GM18907 (cell line): Measurements from ENCODE around the gene PPP2R5A.
"Not testable (repeated sequence)": the region's sequence is repeated elsewhere in the genome, so short reads cannot be mapped to it uniquely, and the experiment has no call there.

Experiments
- ATAC-seq: cut with Tn5 transposase; IDR thresholded peaks from one replicate; pipeline ENCODE4 v1.9.1; 2021; ENCODE audit warnings: mild to moderate bottlenecking, moderate library complexity; ENCODE audit not compliant: unreplicated experiment

PPP2R5A gene

DNA sequence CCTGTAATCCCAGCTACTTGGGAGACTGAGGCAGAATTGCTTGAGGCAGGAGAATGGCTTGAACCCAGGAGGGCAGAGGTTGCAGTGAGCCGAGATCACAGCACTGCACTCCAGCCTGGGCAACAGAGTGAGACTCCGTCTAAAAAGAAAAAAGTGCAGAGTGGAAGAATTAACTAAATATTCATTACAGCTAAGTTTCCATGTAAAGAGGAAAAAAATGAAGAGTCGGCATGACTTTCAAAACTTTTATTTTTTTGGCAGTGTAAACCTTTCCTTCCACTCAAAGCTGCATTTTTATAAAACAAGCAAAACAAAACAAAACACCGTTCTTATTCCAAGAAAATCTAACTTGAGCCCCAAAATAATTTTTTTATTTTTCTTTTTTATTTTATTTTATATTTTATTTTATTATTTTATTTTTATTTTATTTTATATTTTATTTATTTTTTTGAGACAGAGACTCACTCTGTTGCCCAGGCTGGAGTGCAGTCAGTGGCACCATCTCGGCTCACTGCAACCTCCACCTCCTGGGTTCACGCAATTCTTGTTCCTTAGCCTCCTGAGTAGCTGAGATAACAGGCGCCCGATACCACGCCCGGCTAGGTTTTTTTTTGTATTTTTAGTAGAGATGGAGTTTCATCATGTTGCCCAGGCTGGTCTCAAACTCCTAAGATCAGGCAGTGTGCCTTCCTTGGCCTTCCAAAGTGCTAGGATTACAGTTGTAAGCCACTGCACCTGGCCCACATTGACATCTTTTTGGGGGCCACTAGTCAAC is 66.6 kb downstream of the PPP2R5A start:
- ATAC-seq = no peak

GRCh38 chr1:212353181-212353580 is 68.0 kb downstream of the PPP2R5A start:
- ATAC-seq = no peak

DNA sequence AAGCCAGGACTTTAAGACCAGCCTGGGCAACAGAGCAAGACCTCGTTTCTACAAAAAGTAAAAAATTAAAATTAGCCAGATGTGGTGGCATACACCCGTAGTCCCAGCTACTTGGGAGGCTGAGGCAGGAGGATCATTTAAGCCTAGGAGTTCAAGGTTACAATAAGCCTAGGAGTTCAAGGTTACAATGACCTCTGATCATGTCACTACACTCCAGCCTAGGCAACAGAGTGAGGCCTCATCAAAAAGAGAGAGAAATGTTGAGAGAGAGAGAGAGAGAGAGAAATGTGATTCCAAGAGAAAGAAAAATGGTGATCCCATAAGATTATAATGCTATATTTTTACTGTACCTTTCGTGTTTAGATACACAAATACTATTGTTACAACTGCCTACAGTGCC is 69.3 kb downstream of the PPP2R5A start:
- ATAC-seq = no peak

- ATAC-seq = no peak
These were observed 70.2 kb downstream of the PPP2R5A start for GRCh38 chr1:212355230-212355969.

DNA sequence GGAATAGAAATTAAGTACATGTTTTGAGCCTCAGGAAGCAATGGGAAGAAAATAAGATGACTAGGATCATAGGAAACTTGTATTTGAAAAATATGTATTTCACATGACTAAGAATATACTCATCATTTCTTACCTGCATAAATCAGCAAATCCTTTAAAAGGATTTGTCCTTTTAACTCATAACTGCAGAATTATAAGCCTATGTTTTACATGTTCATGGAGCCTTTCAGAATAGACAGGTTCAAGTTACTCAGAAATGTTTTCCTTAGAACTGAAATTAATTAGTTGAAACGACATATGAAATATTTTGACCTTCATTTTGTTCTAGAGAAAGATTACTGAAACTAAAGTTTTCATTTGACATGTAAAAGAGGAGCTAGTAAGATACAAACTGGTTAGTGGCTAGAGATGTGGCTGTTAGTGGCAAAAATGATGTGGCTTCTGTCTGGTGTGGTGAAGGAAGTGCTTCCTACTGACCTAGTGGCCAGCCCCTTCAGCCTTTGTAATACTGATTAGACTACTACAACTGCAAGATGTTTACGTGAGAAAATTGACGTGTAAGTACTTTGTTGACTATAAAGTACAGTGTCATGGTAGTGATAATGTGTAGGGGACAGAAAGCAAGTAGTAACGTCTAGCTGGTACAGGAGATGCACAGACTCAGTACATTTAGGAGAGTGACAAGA is 74.7 kb downstream of the PPP2R5A start:
- ATAC-seq = no peak

DNA sequence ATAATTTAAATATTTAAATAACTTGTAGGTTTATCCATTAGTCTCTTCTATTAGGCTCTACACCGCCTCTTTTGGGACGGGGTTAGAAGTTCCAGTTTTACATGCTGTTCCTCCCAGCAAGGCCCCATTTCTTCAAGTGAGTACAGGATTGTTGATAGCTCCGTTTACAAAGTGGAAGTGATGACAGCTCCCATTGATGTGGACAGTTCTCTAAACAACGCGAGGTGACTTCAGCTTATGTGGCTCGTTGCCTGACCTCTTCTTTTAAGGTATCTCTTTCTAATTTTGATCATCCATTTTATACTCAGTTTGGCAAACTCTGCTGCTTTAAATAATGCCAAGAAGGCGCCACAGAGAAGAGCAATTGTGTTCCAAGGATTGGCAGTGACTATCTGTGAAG is 79.8 kb downstream of the PPP2R5A start:
- ATAC-seq = no peak

- no peak for ATAC-seq
These were observed 81.7 kb downstream of the PPP2R5A start for GRCh38 chr1:212366901-212367300.

GRCh38 chr1:212367474-212368072 is 82.4 kb downstream of the PPP2R5A start:
- peak; percentile 9 for ATAC-seq

- peak; percentile 85 for ATAC-seq
These were observed 82.9 kb downstream of the PPP2R5A start for GRCh38 chr1:212368073-212368484.

DNA sequence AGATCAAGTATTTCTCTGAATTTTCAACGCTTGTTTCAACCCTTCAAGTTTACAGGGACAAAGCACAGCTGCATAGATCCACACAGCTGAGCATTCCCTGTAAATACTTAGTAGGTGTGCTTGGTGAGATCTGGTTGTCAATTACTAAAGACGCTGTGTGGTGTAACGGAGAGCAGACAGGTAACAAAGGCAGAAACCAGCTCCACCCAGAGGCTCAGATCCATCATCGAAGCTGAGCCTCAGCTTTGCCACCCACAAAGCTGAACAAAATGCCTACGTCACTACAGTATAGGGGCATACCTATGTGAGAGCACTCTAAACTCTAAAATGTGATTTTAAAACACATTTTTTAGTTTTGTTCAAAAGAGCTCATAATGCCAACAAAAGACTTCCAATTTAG is 90.8 kb downstream of the PPP2R5A start:
- no peak for ATAC-seq

GRCh38 chr1:212377644-212378043 is 92.4 kb downstream of the PPP2R5A start:
- ATAC-seq = no peak

- ATAC-seq = no peak
These were observed 94.2 kb downstream of the PPP2R5A start for GRCh38 chr1:212379366-212379765.

DNA sequence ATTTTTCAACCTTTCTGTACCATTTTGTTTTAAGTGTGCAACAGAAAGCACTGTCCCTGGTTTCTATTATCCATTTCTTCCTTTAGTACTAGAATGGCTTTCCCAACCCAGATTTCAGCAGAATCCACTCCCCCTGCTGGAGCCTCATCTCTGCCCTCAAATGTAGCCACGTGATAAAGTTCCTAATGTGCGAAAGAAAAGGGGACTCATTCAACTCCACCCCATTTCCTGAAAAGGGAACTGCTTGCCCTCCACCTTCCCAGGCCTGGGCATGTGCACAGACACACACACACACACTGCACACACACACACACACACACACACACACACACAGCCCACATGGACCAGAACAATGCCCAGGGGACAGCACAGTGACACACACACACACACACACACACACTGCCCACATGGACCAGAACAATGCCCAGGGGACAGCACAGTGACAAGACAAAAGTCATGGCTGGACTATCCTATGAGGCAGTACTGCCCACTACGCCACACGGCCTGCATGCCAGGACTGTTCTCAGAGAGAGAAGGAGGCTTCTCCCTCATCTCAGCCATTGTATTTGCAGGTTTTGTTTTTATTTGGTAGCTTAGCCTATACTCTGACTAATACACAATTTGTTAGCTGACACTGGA is 96.3 kb downstream of the PPP2R5A start:
- no peak for ATAC-seq

GRCh38 chr1:212386029-212386428 is 100.8 kb downstream of the PPP2R5A start:
- ATAC-seq = no peak

- ATAC-seq = no peak
These were observed 103.9 kb downstream of the PPP2R5A start for GRCh38 chr1:212388985-212389716.

DNA sequence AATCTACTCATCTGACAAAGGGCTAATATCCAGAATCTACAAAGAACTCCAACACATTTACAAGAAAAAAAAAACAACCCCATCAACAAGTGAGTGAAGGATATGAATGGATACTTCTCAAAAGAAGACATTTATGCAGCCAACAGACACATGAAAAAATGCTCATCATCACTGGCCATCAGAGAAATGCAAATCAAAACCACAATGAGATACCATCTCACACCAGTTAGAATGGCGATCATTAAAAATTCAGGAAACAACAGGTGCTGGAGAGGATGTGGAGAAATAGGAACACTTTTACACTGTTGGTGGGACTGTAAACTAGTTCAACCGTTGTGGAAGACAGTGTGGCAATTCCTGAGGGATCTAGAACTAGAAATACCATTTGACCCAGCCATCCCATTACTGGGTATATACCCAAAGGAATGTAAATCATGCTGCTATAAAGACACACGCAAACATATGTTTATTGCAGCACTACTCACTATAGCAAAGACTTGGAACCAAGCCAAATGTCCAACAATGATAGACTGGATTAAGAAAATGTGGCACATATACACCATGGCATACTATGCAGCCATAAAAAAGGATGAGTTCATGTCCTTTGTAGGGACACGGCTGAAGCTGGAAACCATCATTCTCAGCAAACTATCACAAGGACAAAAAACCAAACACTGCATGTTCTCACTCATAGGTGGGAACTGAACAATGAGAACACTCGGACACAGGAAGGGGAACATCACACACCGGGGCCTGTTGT is 110.6 kb downstream of the PPP2R5A start:
- ATAC-seq = not testable (repeated sequence)

DNA sequence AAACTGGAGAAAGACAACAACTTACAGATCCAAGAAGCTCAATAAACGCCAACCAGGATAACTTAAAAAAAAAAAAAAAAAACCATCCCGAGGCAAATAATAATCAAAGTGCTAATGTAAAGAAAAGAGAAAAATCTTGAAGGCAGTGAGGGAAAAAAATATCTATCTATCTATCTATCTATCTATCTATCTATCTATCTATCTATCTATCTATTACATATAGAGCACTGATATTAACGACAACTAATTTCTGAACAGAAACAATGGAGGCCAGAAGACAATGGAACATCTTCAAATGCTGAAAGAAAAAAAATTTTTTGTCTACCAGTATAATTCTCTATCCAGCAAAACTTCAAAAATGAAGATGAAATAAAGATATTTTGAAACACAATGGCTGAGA is 111.4 kb downstream of the PPP2R5A start:
- no peak for ATAC-seq

- no peak for ATAC-seq
These were observed 112.0 kb downstream of the PPP2R5A start for GRCh38 chr1:212397171-212397570.

DNA sequence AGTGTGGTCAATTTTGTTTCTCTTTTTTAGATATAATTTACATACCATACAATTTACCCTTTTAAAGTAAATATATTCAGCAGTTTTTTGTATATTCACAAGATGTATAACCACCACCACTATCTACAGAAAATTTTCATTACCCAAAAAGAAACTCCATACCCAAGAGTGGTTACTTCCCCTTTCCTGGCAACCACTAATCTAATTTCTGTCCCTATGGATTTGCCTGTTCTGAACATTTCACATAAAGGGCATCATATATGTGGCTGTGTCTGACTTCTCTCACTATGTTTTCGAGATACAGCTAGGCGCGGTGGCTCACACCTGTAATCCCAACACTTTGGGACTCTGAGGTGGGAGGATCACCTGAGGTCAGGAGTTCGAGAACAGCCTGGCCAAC is 115.8 kb downstream of the PPP2R5A start:
- ATAC-seq = no peak
